GM20000 (cell line): ENCODE data around the gene MRPL27.

ENCODE experiments used
- DNase-seq: peaks from one replicate; pipeline ENCODE4 v3.0.0; 2012; ENCODE audit warnings: low spot score
- CTCF ChIP-seq: IDR thresholded peaks from 2 replicates; pipeline ENCODE4 v1.5.1; 2012; ENCODE audit warnings: mild to moderate bottlenecking, control low read depth; ENCODE audit errors: extremely low read depth, missing control alignments

The MRPL27 gene

GRCh38 chr17:50372222-50372757 lies 694 bp downstream of the MRPL27 start:
- no peak for DNase-seq

DNA sequence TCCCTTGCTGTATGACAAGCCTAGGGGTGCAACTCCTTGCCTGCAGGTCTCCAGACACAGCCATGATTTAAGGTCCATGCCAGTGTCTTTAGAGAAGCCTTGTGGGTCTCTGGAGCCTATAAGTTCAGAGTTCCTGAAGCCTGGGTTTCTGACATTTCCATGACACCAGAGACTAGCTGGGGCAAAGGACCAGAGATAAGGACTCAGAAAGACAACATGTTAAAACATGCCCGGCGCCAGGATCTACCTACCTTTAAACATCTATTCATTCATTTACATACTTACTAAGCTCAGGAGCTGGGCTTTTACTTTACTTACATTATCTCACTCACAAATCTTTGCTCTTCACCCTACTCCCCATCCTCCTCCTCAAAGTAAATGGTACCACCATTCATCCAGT lies 1.5 kb downstream of the MRPL27 start:
- DNase-seq: no peak
- TF ChIP-seq CTCF: no peak

More at GRCh38 chr17:50372222-50372757, 694 bp downstream of the MRPL27 start:
- no peak for TF ChIP-seq CTCF

- TF ChIP-seq CTCF: no peak
- no peak for DNase-seq
Measured at GRCh38 chr17:50370052-50370451, 2.9 kb downstream of the MRPL27 start.

DNA sequence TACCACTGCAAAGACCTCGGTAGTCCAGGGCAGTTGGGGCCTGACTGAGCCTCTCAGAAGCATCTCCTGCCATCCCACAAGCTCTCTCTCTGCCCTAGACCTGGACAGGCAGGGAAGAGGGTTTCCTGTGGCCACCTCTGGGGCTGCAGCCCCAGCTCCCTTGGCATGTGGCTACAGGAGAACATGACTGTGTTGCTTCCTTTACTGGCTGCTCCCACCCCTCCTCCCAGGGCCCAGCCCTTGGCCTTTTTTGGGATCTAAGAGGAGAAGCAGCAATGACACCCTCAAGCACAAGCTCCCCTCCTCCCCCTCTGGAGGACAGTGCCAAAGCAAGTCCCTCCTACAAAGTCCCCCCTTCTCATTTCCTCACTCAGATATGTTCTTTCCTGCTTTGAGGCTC lies 5.6 kb downstream of the MRPL27 start:
- no peak for DNase-seq
- no peak for TF ChIP-seq CTCF

DNA sequence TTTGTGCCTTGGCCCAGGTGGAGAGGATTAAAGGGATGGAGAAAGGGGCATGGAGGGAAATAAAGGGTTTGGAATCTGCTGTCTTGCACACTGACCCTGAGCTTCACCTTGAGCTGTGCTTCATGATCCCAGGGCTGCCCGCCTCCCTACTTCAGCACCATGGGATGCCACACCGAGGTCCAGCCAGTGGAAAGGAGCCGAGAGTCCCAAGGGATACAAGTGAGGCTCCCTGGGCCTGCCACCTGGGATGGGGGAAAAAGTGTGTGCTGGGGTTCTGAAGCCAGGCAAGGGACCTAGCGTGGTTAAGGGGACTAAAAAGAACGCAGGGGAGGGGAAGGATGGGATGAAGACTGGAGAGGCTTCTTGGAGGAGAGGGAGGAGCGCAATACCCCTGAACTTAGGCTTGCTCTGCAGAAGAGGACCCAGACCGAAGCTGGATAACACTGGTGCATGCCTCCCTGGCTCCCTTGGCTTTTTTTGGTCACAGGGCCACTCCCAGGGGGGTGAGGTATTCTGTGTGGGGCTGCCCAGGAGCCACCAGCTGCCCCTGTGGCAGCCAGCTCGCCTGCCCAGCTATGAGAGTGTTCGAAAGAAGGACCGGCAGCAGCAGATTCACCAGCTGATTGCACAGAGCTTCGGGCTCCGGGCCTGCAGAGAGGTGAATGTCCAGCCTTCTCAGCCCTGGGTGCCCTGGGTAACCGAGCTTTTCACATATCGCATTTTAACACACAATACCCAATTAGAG lies 7.2 kb downstream of the MRPL27 start:
- TF ChIP-seq CTCF: no peak
- DNase-seq: no peak

DNA sequence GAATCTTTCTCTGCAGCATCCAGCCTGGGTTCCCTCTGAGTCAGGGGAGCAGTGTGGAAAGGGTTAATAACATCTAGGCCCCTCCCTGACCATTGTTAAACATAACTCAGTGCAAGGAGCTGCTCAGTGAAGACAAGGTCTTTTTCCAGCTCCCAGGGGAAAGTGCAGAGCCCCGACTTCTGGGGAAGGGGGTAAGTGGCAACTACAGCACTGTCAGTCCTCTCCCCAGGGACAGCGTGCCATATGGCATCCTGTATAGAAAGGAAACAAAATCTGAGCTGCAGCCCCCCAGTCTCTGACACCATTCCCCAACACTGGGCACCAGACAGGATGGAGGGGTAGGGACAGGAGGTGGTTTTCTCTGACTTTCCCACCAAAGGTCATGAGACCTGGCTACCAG lies 7.8 kb downstream of the MRPL27 start:
- no peak for DNase-seq
- TF ChIP-seq CTCF: no peak

DNA sequence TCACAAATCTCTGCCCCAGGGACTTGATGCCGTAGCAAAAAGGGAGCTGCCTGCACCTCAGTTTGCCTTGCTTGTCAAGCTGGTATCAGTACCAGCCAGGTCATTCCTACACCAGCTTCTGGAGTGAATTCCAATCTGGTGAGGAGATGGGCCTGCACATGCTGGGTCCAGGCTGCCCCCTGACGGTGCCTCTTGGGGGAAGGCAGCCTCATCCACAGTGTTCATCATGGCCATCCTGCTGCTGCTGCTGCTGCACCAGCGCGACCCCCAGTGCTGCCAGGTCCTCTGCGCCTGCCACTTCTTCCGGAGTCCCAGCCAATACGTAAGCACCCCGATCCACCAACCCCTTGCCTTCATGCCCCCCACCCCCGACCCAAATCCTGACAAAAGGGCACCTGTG lies 8.3 kb downstream of the MRPL27 start:
- TF ChIP-seq CTCF: no peak
- DNase-seq: no peak
